Transverse colon (tissue), 4 donors: ENCODE data around the gene KLHL42. TPM values are rescaled to one million over a fixed set of nuclear protein-coding genes. Genes with fewer than 3 reads are reported as not detected.

Experiments
- DNase-seq: peaks from one replicate; pipeline ENCODE4 v3.0.0-alpha.2; 2019
- H3K27ac ChIP-seq, 4 donors: fragments of 200-600 bp; sonication (generic); 2 replicates each; pipeline ENCODE4 v1.5.1; 2016 to 2018; ENCODE audit warnings: inconsistent platforms in 4 of 4
- H3K27me3 ChIP-seq: fragments of 200-600 bp; sonication (generic); 2 replicates; pipeline ENCODE4 v1.5.1; 2017; ENCODE audit warnings: inconsistent platforms
- H3K36me3 ChIP-seq, 4 donors: fragments of 200-600 bp; sonication (generic); 2 replicates each; pipeline ENCODE4 v1.5.1; 2017 to 2019; ENCODE audit warnings: inconsistent platforms in 4 of 4
- H3K4me1 ChIP-seq, 4 donors: fragments of 200-600 bp; sonication (generic); 2 replicates each; pipeline ENCODE4 v1.5.1; 2017 to 2020; ENCODE audit warnings: inconsistent platforms in 4 of 4
- H3K4me3 ChIP-seq, 4 donors: fragments of 200-600 bp; sonication (generic); 1 replicate in 1 of 4; 2 replicates in 3 of 4; pipeline versions ENCODE4 v1.5.1 to v1.6.1; 2017 to 2019; ENCODE audit warnings: inconsistent platforms in 4 of 4
- H3K9me3 ChIP-seq, 2 donors: fragments of 200-600 bp; sonication (generic); 2 replicates each; pipeline ENCODE4 v1.5.1; 2017 to 2019; ENCODE audit warnings: inconsistent platforms in 2 of 2
- EP300 ChIP-seq: sonication (generic); formaldehyde crosslinking; IDR thresholded peaks from one replicate; pipeline ENCODE4 v1.6.1; 2017; ENCODE audit warnings: antibody characterized with exemption, low read depth
- POLR2A ChIP-seq: fragments of 450-650 bp; IDR thresholded peaks from one replicate; pipeline ENCODE4 v1.6.1; 2016; ENCODE audit warnings: antibody characterized with exemption, mild to moderate bottlenecking, moderate library complexity
- POLR2AphosphoS5 ChIP-seq, 3 donors: sonication (generic); formaldehyde crosslinking; IDR thresholded peaks; one replicate each; pipeline ENCODE4 v1.6.1; 2016; ENCODE audit warnings: antibody characterized with exemption in 3 of 3
- in situ Hi-C, 4 donors: fragments of 200-750 bp; cut with MboI; loops; one replicate each; pipeline versions ENCODE4 v1.15.0 to v1.15.1; 2017; ENCODE audit warnings: low sequenced_read_pairs in 3 of 4, low pct_ligation_motif_present in 1 of 4, low pct_unique_long_range_greater_than_20kb in 1 of 4
- intact Hi-C: fragments of 100-400 bp; cut with DNase I; formaldehyde crosslinking; loops from one replicate; pipeline ENCODE4 v1.15.1; 2023; ENCODE audit warnings: low total_unique reads
- small RNA-seq, 4 donors: library from RNA; depleted of rRNA; stranded (forward); fragments of <200 nt; gene quantifications; one replicate each; pipeline ENCODE3, GENCODE V24; 2016
- total RNA-seq, 4 donors: library from RNA; depleted of rRNA; stranded (reverse); fragments of >200 nt; gene quantifications; one replicate each; pipeline ENCODE4 v1.1.0, GENCODE V29; 2016
- TF ChIP-seq, protein P1 (sequence below), 5 experiments: fragments of 200-600 bp in 3 of 5; fragments of 450-650 bp in 2 of 5; sonication (generic) in 3 of 5; IDR thresholded peaks; 1 replicate in 2 of 5; 2 replicates in 3 of 5; pipeline ENCODE4 v1.5.1; 2016 to 2017; ENCODE audit warnings: antibody characterized with exemption in 5 of 5, inconsistent platforms in 3 of 5, mild to moderate bottlenecking in 2 of 5, moderate library complexity in 1 of 5

Gene KLHL42
- total RNA-seq, 4 donors from 2014 or later, result 14.7 to 104 (median 47.3) TPM

DNA sequence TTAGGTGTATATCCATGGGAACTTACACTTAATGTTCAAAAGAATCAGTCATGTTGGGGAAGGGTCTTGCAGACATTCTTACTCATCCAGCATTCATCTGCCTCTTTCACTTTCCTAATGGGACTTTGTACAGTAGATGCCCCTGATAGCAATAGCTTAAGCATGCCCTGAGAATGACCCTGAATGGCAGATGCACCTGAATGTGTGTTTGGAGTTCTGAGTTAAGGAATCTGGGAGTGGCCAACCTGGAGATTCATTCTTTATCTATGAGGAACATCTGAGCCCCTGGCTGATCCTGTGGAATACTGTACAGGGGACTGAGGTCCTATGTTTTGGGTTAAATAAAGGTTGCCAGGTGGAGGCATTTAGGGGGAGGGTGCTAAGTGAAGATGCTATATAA, 71.3 kb downstream of the KLHL42 start:
- H3K4me1 ChIP-seq, result no peaks in the 10 kb centered on the region
- H3K9me3 ChIP-seq, result no peaks in the 10 kb centered on the region
- H3K36me3 ChIP-seq, result no peaks in the 10 kb centered on the region
- no peak for DNase-seq
- TF ChIP-seq, protein P1, sequence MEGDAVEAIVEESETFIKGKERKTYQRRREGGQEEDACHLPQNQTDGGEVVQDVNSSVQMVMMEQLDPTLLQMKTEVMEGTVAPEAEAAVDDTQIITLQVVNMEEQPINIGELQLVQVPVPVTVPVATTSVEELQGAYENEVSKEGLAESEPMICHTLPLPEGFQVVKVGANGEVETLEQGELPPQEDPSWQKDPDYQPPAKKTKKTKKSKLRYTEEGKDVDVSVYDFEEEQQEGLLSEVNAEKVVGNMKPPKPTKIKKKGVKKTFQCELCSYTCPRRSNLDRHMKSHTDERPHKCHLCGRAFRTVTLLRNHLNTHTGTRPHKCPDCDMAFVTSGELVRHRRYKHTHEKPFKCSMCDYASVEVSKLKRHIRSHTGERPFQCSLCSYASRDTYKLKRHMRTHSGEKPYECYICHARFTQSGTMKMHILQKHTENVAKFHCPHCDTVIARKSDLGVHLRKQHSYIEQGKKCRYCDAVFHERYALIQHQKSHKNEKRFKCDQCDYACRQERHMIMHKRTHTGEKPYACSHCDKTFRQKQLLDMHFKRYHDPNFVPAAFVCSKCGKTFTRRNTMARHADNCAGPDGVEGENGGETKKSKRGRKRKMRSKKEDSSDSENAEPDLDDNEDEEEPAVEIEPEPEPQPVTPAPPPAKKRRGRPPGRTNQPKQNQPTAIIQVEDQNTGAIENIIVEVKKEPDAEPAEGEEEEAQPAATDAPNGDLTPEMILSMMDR (IDR thresholded peaks at IDR 0.05), result no peak
- TF ChIP-seq POLR2A (no peak), EP300 (no peak), POLR2AphosphoS5 (IDR thresholded peaks at IDR 0.05) (no peak)
- no peak overlapping the region for H3K27ac ChIP-seq
- intact Hi-C loops (no loop called here), in situ Hi-C loops (no loop called here)
- H3K27me3 ChIP-seq, result no peaks in the 10 kb centered on the region
- H3K4me3 ChIP-seq, result no peak overlapping the region

DNA sequence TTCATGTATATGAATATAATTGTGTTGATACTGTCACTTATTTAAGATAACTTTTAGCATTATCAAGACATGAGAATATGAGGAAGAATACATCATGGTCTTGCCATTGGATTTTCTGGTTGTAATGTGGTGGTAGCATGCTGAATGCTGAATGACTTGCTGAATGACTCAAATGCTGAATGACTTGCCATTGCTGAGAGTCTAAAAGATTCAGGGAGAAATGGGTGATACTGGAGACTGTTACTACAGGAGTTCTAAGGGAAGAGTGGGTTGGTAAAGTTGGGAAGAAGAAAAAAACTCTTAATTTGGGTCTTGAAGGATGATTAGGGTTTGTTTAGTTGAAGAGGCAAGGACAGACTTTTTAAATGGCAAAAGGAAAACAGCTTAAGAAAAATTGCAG, 72.1 kb downstream of the KLHL42 start:
- intact Hi-C loops, result no loop called here
- no peak for TF ChIP-seq POLR2A
- no peak for TF ChIP-seq POLR2AphosphoS5 (IDR thresholded peaks at IDR 0.05)
- TF ChIP-seq EP300, result no peak
- TF ChIP-seq, protein P1 (IDR thresholded peaks at IDR 0.05), result no peak
- DNase-seq, result no peak
- Histone ChIP-seq H3K9me3 (no peaks in the 10 kb centered on the region), H3K4me3 (no peak overlapping the region), H3K27ac (no peak overlapping the region), H3K36me3 (no peaks in the 10 kb centered on the region), H3K27me3 (no peaks in the 10 kb centered on the region), H3K4me1 (no peaks in the 10 kb centered on the region)
- in situ Hi-C loops, result no loop called here

Small RNAs within 50 kb of the gene (small RNA-seq; reads per million reads assigned to genes)
- gene RF00019 (0 reads per million in 4 donors), gene RF02271 (0 reads per million in 4 donors)

Other genes starting within 250 kb of the KLHL42 start
- 100 to 1,000 TPM in 1 of 4 donors, 10 to 100 TPM in 2, 1 to 10 TPM in 1; 7.5 to 210 (median 45.3) TPM for gene REP15, start 83.8 kb upstream of the KLHL42 start, total RNA-seq
- 10 to 100 TPM; 30.7 to 78.8 (median 63.8) TPM for gene MRPS35, start 69.4 kb upstream of the KLHL42 start, total RNA-seq
- not detected for gene MANSC4, start within 50 bp of the KLHL42 start, total RNA-seq
- gene PTHLH, start 192.5 kb downstream of the KLHL42 start, total RNA-seq, result under 1 TPM in 2 of 4 donors, not detected in 2; 0.68 to 0.79 TPM